HepG2 (cell line): ENCODE measurements around the gene MED1. TPM values are rescaled to one million over a fixed set of nuclear protein-coding genes. Genes with fewer than 3 reads are reported as not detected.
A peak's percentile ranks its signal among the peaks of the same experiment; 100 is the strongest.

Source experiments
- AHDC1 ChIP-seq: sonication (generic); formaldehyde crosslinking; IDR thresholded peaks from 2 replicates; pipeline ENCODE4 v1.5.1; 2020; ENCODE audit warnings: mild to moderate bottlenecking, missing genetic modification reagents, borderline replicate concordance
- ATF4 ChIP-seq, 2 experiments: fragments of 450-650 bp in 1 of 2; sonication (generic) in 1 of 2; formaldehyde crosslinking; IDR thresholded peaks; 2 replicates each; pipeline versions ENCODE4 v1.5.0 to v1.8.0; 2020 to 2022; ENCODE audit warnings: mild to moderate bottlenecking in 1 of 2, missing genetic modification reagents in 1 of 2
- CREBL2 ChIP-seq: sonication (generic); formaldehyde crosslinking; IDR thresholded peaks from 2 replicates; pipeline ENCODE4 v1.8.1; 2023; ENCODE audit warnings: missing genetic modification reagents, mild to moderate bottlenecking, borderline replicate concordance
- ETV5 ChIP-seq: IDR thresholded peaks from 2 replicates; pipeline ENCODE4 v1.6.1; 2018; ENCODE audit warnings: missing biosample characterization, missing genetic modification reagents, inconsistent platforms, borderline replicate concordance
- HMG20B ChIP-seq: conservative IDR thresholded peaks from 2 replicates; pipeline ENCODE4 v1.6.1; 2016; ENCODE audit warnings: missing genetic modification reagents, missing compliant biosample characterization
- IRX3 ChIP-seq: sonication (generic); formaldehyde crosslinking; IDR thresholded peaks from 2 replicates; pipeline ENCODE4 v1.8.1; 2023; ENCODE audit warnings: mild to moderate bottlenecking, low read depth, missing genetic modification reagents, borderline replicate concordance
- ISX ChIP-seq: sonication (generic); formaldehyde crosslinking; conservative IDR thresholded peaks from 2 replicates; pipeline ENCODE4 v1.5.0; 2020; ENCODE audit warnings: missing genetic modification reagents
- KDM1A ChIP-seq: IDR thresholded peaks from 2 replicates; pipeline ENCODE4 v1.6.1; 2016; ENCODE audit warnings: missing compliant biosample characterization
- KLF13 ChIP-seq: sonication (generic); formaldehyde crosslinking; IDR thresholded peaks from 2 replicates; pipeline ENCODE4 v1.4.0; 2020; ENCODE audit warnings: mild to moderate bottlenecking, missing genetic modification reagents
- MED13 ChIP-seq: sonication (generic); formaldehyde crosslinking; IDR thresholded peaks from 2 replicates; pipeline ENCODE4 v1.5.0; 2020; ENCODE audit warnings: missing genetic modification reagents
- MED8 ChIP-seq: sonication (generic); formaldehyde crosslinking; IDR thresholded peaks from 2 replicates; pipeline ENCODE4 v1.8.1; 2023; ENCODE audit warnings: mild to moderate bottlenecking, missing genetic modification reagents; ENCODE audit not compliant: insufficient replicate concordance
- MEIS1 ChIP-seq: sonication (generic); formaldehyde crosslinking; IDR thresholded peaks from 2 replicates; pipeline ENCODE4 v1.9.0; 2021; ENCODE audit warnings: mild to moderate bottlenecking, missing genetic modification reagents, moderate library complexity, borderline replicate concordance
- ZMYM3 ChIP-seq: sonication (generic); formaldehyde crosslinking; IDR thresholded peaks from 2 replicates; pipeline ENCODE4 v1.5.1; 2020; ENCODE audit warnings: mild to moderate bottlenecking, missing genetic modification reagents
- ZNF251 ChIP-seq: sonication (generic); formaldehyde crosslinking; IDR thresholded peaks from 2 replicates; pipeline ENCODE4 v1.9.0; 2021; ENCODE audit warnings: mild to moderate bottlenecking, missing genetic modification reagents
- ZNF451 ChIP-seq: sonication (generic); formaldehyde crosslinking; IDR thresholded peaks from 2 replicates; pipeline ENCODE4 v1.5.0; 2020; ENCODE audit warnings: mild to moderate bottlenecking, missing genetic modification reagents
- ZNF687 ChIP-seq: sonication (generic); formaldehyde crosslinking; IDR thresholded peaks from 2 replicates; pipeline ENCODE4 v1.5.1; 2020; ENCODE audit warnings: mild to moderate bottlenecking, missing genetic modification reagents, moderate library complexity
- ZNF720 ChIP-seq: sonication (generic); formaldehyde crosslinking; IDR thresholded peaks from 2 replicates; pipeline ENCODE4 v1.4.0; 2020; ENCODE audit warnings: missing genetic modification reagents
- ZNF773 ChIP-seq: sonication (generic); formaldehyde crosslinking; IDR thresholded peaks from 2 replicates; pipeline ENCODE4 v1.4.0; 2020; ENCODE audit warnings: missing genetic modification reagents, borderline replicate concordance
- polyA plus RNA-seq, 8 experiments: library from polyadenylated mRNA; depleted of rRNA in 3 of 8; stranded (reverse) in 7 of 8; unstranded in 1 of 8; fragments of >200 nt; fragmentation: Illumina TruSeq in 4 of 8; extraction: Trizol in 4 of 8; gene quantifications; 2 replicates each; pipeline versions ENCODE4 v1.2.1 to v1.2.3, GENCODE V29; 2011 to 2016; ENCODE audit warnings: low read depth in 4 of 8, missing spikeins in 1 of 8, mixed read lengths in 1 of 8; ENCODE audit not compliant: insufficient read depth in 1 of 8
- total RNA-seq, 5 experiments: library from RNA; depleted of rRNA; stranded (reverse); fragments of >200 nt; fragmentation: Illumina TruSeq; extraction: Trizol; gene quantifications; 2 replicates each; pipeline ENCODE4 v1.2.3, GENCODE V29; 2016; ENCODE audit warnings: low read depth in 1 of 5

Gene MED1
- total and polyA plus RNA-seq, 2 of the 13 experiments (the other 11 are each of a cell fraction or from before 2014, with no cell fraction given): 37.5 to 40.1 TPM

- TF ChIP-seq MED8 (CRISPR knock-in tag): no peak
- peak; percentile 54; the same call in 1 of the 2 replicates for TF ChIP-seq HMG20B (CRISPR knock-in tag)
- TF ChIP-seq CREBL2 (CRISPR knock-in tag): no peak
- no peak for TF ChIP-seq KLF13
- no peak for TF ChIP-seq IRX3
- peak; percentile 74; the same call in 1 of the 2 replicates for TF ChIP-seq ZNF773 (CRISPR knock-in tag)
- peak in 1 of 2 experiments; percentile 16; a peak in 1 of 4 replicates for TF ChIP-seq ATF4 (CRISPR knock-in tag; IDR thresholded peaks at IDR 0.05)
- TF ChIP-seq ISX: 0 out of 2 replicates have a peak, but pooled peaks have one; percentile 43
- TF ChIP-seq ZNF251 (CRISPR knock-in tag): no peak
- TF ChIP-seq ZNF451 (CRISPR knock-in tag): peak; percentile 31; the same call in 1 of the 2 replicates
- TF ChIP-seq ZNF720 (CRISPR knock-in tag): no peak
- TF ChIP-seq ZNF687: peak; percentile 71
- no peak for TF ChIP-seq AHDC1
- TF ChIP-seq MEIS1 (CRISPR knock-in tag): no peak; the same call in 1 of the 2 replicates
- TF ChIP-seq ETV5 (CRISPR knock-in tag): no peak
- no peak for TF ChIP-seq ZMYM3 (CRISPR knock-in tag)
- TF ChIP-seq KDM1A: no peak
- 0 out of 2 replicates have a peak, but pooled peaks have one; percentile 71 for TF ChIP-seq MED13 (CRISPR knock-in tag)
Observed at GRCh38 chr17:39401412-39402243, 49.4 kb downstream of the MED1 start, which contains the start of gene FBXL20 (continued).
